HepG2 (cell line): ENCODE results near the gene SRSF2. TPM values are rescaled to one million over a fixed set of nuclear protein-coding genes. Genes with fewer than 3 reads are reported as not detected.
A peak's percentile ranks its signal among the peaks of the same experiment; 100 is the strongest.

Experiments used
- ARNTL ChIP-seq: sonication (generic); formaldehyde crosslinking; IDR thresholded peaks from 2 replicates; pipeline ENCODE4 v1.4.0; 2020; ENCODE audit warnings: mild to moderate bottlenecking, missing genetic modification reagents
- GABPB1 ChIP-seq: IDR thresholded peaks from 2 replicates; pipeline ENCODE4 v1.6.1; 2016; ENCODE audit warnings: mild to moderate bottlenecking, missing genetic modification reagents, moderate library complexity, missing compliant biosample characterization
- JUNB ChIP-seq: sonication (generic); formaldehyde crosslinking; IDR thresholded peaks from 2 replicates; pipeline ENCODE4 v1.8.0; 2022; ENCODE audit warnings: missing genetic modification reagents, mild to moderate bottlenecking, borderline replicate concordance
- MIXL1 ChIP-seq: IDR thresholded peaks from 2 replicates; pipeline ENCODE4 v1.6.1; 2016
- POGZ ChIP-seq: sonication (generic); formaldehyde crosslinking; IDR thresholded peaks from 2 replicates; pipeline ENCODE4 v1.4.0; 2020; ENCODE audit warnings: mild to moderate bottlenecking, missing genetic modification reagents
- SALL1 ChIP-seq: sonication (generic); formaldehyde crosslinking; IDR thresholded peaks from 2 replicates; pipeline ENCODE4 v1.8.0; 2022; ENCODE audit warnings: mild to moderate bottlenecking, missing genetic modification reagents
- SOX6 ChIP-seq, 2 experiments: fragments of 450-650 bp in 1 of 2; sonication (generic) in 1 of 2; formaldehyde crosslinking in 1 of 2; IDR thresholded peaks; 2 replicates each; pipeline versions ENCODE4 v1.4.0 to v1.6.1; 2017 to 2020; ENCODE audit warnings: antibody characterized with exemption in 1 of 2, mild to moderate bottlenecking in 1 of 2, missing genetic modification reagents in 1 of 2
- SP140L ChIP-seq: sonication (generic); formaldehyde crosslinking; IDR thresholded peaks from 2 replicates; pipeline ENCODE4 v1.4.0; 2020; ENCODE audit warnings: missing genetic modification reagents, borderline replicate concordance
- YEATS4 ChIP-seq: sonication (generic); formaldehyde crosslinking; IDR thresholded peaks from 2 replicates; pipeline ENCODE4 v1.4.0; 2020; ENCODE audit warnings: missing genetic modification reagents, borderline replicate concordance
- ZNF20 ChIP-seq: sonication (generic); formaldehyde crosslinking; IDR thresholded peaks from 2 replicates; pipeline ENCODE4 v1.4.0; 2020; ENCODE audit warnings: mild to moderate bottlenecking, moderate library complexity, missing genetic modification reagents
- polyA plus RNA-seq, 8 experiments: library from polyadenylated mRNA; depleted of rRNA in 3 of 8; stranded (reverse) in 7 of 8; unstranded in 1 of 8; fragments of >200 nt; fragmentation: Illumina TruSeq in 4 of 8; extraction: Trizol in 4 of 8; gene quantifications; 2 replicates each; pipeline versions ENCODE4 v1.2.1 to v1.2.3, GENCODE V29; 2011 to 2016; ENCODE audit warnings: low read depth in 4 of 8, missing spikeins in 1 of 8, mixed read lengths in 1 of 8; ENCODE audit not compliant: insufficient read depth in 1 of 8
- total RNA-seq, 5 experiments: library from RNA; depleted of rRNA; stranded (reverse); fragments of >200 nt; fragmentation: Illumina TruSeq; extraction: Trizol; gene quantifications; 2 replicates each; pipeline ENCODE4 v1.2.3, GENCODE V29; 2016; ENCODE audit warnings: low read depth in 1 of 5
- TF ChIP-seq, protein P1 (sequence below): sonication (generic); formaldehyde crosslinking; IDR thresholded peaks from 2 replicates; pipeline ENCODE4 v1.8.1; 2023; ENCODE audit warnings: mild to moderate bottlenecking, inconsistent platforms, moderate library complexity, missing genetic modification reagents, borderline replicate concordance
- TF ChIP-seq, protein P2 (sequence below): sonication (generic); formaldehyde crosslinking; IDR thresholded peaks from 2 replicates; pipeline ENCODE4 v1.4.0; 2020; ENCODE audit warnings: missing genetic modification reagents, borderline replicate concordance
- TF ChIP-seq, protein P3 (sequence below): sonication (generic); formaldehyde crosslinking; IDR thresholded peaks from 2 replicates; pipeline ENCODE4 v1.5.1; 2020; ENCODE audit warnings: missing genetic modification reagents, mild to moderate bottlenecking, borderline replicate concordance
- TF ChIP-seq, protein P4 (sequence below): sonication (generic); formaldehyde crosslinking; IDR thresholded peaks from 2 replicates; pipeline ENCODE4 v1.4.0; 2020; ENCODE audit warnings: missing genetic modification reagents
- TF ChIP-seq, protein P5 (sequence below): IDR thresholded peaks from 2 replicates; pipeline ENCODE4 v1.6.1; 2016; ENCODE audit warnings: mild to moderate bottlenecking, missing biosample characterization, missing genetic modification reagents

Gene SRSF2
- total and polyA plus RNA-seq, 2 of the 13 experiments (the other 11 are each of a cell fraction or from before 2014, with no cell fraction given) = 306 to 319 TPM

GRCh38 chr17:76691379-76692191, 45.5 kb downstream of the SRSF2 start (continued):
- TF ChIP-seq SOX6 (IDR thresholded peaks at IDR 0.05) = no peak
- peak; percentile 99 for TF ChIP-seq SOX6 (CRISPR knock-in tag; IDR thresholded peaks at IDR 0.05)
- TF ChIP-seq ZNF20 = no peak
- TF ChIP-seq GABPB1 (CRISPR knock-in tag) = peak; percentile 23; the same call in 1 of the 2 replicates
- TF ChIP-seq SALL1 (CRISPR knock-in tag) = peak; percentile 98
- TF ChIP-seq, protein P1, sequence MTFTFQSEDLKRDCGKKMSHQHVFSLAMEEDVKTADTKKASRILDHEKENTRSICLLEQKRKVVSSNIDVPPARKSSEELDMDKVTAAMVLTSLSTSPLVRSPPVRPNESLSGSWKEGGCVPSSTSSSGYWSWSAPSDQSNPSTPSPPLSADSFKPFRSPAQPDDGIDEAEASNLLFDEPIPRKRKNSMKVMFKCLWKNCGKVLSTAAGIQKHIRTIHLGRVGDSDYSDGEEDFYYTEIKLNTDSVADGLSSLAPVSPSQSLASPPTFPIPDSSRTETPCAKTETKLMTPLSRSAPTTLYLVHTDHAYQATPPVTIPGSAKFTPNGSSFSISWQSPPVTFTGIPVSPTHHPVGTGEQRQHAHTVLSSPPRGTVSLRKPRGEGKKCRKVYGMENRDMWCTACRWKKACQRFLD (CRISPR knock-in tag) = no peak
- TF ChIP-seq, protein P2, sequence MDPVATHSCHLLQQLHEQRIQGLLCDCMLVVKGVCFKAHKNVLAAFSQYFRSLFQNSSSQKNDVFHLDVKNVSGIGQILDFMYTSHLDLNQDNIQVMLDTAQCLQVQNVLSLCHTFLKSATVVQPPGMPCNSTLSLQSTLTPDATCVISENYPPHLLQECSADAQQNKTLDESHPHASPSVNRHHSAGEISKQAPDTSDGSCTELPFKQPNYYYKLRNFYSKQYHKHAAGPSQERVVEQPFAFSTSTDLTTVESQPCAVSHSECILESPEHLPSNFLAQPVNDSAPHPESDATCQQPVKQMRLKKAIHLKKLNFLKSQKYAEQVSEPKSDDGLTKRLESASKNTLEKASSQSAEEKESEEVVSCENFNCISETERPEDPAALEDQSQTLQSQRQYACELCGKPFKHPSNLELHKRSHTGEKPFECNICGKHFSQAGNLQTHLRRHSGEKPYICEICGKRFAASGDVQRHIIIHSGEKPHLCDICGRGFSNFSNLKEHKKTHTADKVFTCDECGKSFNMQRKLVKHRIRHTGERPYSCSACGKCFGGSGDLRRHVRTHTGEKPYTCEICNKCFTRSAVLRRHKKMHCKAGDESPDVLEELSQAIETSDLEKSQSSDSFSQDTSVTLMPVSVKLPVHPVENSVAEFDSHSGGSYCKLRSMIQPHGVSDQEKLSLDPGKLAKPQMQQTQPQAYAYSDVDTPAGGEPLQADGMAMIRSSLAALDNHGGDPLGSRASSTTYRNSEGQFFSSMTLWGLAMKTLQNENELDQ (CRISPR knock-in tag) = no peak
- peak; percentile 35; the same call in 1 of the 2 replicates for TF ChIP-seq ARNTL (CRISPR knock-in tag)
- TF ChIP-seq, protein P3, sequence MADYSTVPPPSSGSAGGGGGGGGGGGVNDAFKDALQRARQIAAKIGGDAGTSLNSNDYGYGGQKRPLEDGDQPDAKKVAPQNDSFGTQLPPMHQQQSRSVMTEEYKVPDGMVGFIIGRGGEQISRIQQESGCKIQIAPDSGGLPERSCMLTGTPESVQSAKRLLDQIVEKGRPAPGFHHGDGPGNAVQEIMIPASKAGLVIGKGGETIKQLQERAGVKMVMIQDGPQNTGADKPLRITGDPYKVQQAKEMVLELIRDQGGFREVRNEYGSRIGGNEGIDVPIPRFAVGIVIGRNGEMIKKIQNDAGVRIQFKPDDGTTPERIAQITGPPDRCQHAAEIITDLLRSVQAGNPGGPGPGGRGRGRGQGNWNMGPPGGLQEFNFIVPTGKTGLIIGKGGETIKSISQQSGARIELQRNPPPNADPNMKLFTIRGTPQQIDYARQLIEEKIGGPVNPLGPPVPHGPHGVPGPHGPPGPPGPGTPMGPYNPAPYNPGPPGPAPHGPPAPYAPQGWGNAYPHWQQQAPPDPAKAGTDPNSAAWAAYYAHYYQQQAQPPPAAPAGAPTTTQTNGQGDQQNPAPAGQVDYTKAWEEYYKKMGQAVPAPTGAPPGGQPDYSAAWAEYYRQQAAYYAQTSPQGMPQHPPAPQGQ (CRISPR knock-in tag) = peak; percentile 26; the same call in 1 of the 2 replicates
- TF ChIP-seq MIXL1 = peak; percentile 95
- TF ChIP-seq, protein P4, sequence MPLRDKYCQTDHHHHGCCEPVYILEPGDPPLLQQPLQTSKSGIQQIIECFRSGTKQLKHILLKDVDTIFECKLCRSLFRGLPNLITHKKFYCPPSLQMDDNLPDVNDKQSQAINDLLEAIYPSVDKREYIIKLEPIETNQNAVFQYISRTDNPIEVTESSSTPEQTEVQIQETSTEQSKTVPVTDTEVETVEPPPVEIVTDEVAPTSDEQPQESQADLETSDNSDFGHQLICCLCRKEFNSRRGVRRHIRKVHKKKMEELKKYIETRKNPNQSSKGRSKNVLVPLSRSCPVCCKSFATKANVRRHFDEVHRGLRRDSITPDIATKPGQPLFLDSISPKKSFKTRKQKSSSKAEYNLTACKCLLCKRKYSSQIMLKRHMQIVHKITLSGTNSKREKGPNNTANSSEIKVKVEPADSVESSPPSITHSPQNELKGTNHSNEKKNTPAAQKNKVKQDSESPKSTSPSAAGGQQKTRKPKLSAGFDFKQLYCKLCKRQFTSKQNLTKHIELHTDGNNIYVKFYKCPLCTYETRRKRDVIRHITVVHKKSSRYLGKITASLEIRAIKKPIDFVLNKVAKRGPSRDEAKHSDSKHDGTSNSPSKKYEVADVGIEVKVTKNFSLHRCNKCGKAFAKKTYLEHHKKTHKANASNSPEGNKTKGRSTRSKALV (CRISPR knock-in tag) = 0 out of 2 replicates have a peak, but pooled peaks have one; percentile 46
- TF ChIP-seq YEATS4 (CRISPR knock-in tag) = peak; percentile 53; the same call in 1 of the 2 replicates
- TF ChIP-seq SP140L = no peak
- no peak for TF ChIP-seq JUNB
- TF ChIP-seq, protein P5, sequence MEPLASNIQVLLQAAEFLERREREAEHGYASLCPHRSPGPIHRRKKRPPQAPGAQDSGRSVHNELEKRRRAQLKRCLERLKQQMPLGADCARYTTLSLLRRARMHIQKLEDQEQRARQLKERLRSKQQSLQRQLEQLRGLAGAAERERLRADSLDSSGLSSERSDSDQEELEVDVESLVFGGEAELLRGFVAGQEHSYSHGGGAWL = peak; percentile 16; the same call in 1 of the 2 replicates
- TF ChIP-seq POGZ (CRISPR knock-in tag) = peak; percentile 56; the same call in 1 of the 2 replicates
